HG03139 (cell line): ENCODE results near the gene GNRHR.

Experiments used
- ATAC-seq: cut with Tn5 transposase; IDR thresholded peaks from one replicate; pipeline ENCODE4 v1.9.1; 2021; ENCODE audit not compliant: unreplicated experiment

Gene GNRHR

DNA sequence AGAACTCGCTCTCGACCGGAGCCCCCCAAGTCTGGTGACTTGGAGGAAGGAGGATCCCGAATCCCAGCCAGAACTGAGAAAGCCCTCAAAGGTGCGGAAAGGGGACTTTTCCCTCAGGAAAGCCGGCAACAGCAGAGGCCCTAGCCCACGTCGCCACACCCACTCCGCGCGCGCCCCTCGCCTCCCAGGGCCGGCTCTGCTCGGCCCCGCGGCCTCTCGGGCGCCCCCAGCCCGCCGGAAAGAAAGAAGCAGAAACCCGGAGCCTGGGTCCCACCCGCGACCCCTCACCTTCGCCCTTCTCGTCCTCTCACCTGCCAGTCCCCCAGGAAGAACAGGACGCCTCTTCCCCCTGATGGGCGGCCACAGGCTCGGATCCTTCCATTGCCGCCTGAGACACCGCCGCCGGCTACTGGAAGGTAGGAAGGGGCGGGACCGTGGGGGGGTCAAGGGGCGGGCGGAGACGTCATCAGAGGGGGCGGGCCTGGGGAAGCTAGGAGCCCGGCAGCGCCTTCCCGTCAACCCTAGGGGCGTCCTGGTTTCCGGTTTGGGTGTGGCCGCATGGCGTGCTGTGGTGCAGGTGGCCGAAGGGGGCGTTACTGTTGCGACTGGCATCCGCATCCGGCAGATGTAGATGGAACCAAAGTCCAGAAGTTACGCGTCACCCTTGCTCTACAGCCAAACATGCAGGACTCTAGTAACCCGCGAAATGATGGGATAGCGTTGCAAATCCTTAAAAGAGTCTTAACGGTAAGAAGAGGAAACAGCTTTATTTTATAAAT is 53.3 kb downstream of the GNRHR start, which contains the start of gene UBA6:
TSS of gene UBA6 (minus strand) at position 418 of the 779 bp plus-strand sequence. CDS start at position 382, 36 bp downstream.
- ATAC-seq = peak; percentile 98

DNA sequence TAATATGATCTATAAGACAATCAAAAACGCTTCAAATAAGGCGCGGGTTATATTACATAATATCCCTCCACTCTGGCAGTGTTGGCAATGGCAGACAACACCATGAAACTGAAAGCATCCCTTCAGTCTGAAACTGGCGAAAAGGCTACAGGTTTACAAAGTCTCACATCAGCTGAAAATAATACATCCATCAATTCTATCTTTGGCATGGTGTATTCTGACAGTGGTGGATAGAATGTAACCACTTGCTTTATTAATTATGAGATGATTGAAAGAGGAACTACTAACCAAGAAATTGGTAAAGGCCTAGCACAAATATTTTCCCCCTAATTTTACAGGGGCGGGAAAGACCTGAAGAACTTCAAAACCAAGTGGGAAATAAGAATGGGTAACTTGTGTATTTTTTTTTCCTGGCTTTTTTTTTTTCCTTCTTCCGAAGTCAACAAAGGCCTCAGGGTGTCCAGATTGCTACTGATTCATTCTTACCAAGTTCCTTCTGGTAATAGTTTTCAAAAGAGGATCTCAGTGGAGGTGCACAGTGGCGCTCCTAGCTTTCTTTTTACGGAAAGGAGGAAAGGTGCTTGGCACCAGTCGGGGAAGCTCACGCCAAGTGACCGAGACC is 54.0 kb downstream of the GNRHR start:
- ATAC-seq = peak; percentile 2

GRCh38 chr4:67699603-67700002 is 54.6 kb downstream of the GNRHR start:
- no peak for ATAC-seq

DNA sequence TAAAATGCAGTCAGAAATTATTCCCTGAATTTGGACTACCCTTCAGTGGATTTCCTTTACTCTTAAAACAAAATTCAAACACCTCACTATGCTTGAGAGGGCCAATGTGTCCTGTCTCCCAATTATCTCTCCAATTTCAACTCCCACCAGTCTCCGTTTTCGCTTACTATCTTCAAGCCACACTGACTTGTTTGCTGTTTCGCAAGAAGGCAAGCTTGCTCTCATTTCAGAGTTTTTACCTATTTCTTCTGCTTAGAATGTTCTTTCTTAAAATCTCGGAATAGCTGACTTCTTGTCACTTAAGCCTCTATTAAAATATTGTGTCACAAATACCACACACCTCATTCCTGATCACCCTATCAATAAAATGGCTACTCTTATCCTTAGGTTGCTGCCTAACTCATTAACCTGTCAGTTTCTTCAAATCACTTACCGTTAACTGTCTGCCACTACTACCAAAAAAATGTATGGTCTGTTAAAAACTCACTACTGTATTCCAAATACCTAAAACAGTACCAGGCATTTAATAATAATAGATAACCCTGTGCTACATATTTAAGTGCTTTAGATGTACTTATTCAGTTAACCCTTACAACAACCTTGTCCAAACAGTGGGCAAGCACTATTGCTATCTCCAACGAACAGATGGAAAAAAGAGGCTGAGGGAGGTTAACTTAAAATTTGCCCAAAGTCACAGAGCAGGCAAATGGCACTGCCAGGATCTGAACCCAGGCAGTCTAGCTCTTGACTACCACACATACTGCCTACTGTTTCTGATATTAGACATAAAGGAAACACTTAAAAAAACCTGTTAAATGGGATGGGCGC is 56.1 kb downstream of the GNRHR start:
- no peak for ATAC-seq

GRCh38 chr4:67696061-67696460 is 58.1 kb downstream of the GNRHR start:
- no peak for ATAC-seq

- no peak for ATAC-seq
These were observed 59.5 kb downstream of the GNRHR start for GRCh38 chr4:67694662-67695061.

GRCh38 chr4:67691328-67691727 is 62.9 kb downstream of the GNRHR start:
- no peak for ATAC-seq
